Thyroid gland (tissue), 4 donors: ENCODE measurements around the gene CHM. TPM values are rescaled to one million over a fixed set of nuclear protein-coding genes. Genes with fewer than 3 reads are reported as not detected.

ENCODE experiments used
- DNase-seq, 2 donors: peaks; one replicate each; pipeline ENCODE4 v3.0.0-alpha.2; 2019
- H3K27ac ChIP-seq, 3 donors: fragments of 200-600 bp; sonication (generic); 1 replicate in 2 of 3; 2 replicates in 1 of 3; pipeline ENCODE4 v1.5.1; 2016 to 2019; ENCODE audit warnings: mild to moderate bottlenecking in 1 of 3, moderate library complexity in 1 of 3
- H3K27me3 ChIP-seq: fragments of 200-600 bp; sonication (generic); one replicate; pipeline ENCODE4 v1.5.1; 2019
- H3K36me3 ChIP-seq, 2 donors: fragments of 200-600 bp; sonication (generic); one replicate each; pipeline ENCODE4 v1.5.1; 2016 to 2019
- H3K4me1 ChIP-seq, 2 donors: fragments of 200-600 bp; sonication (generic); one replicate each; pipeline ENCODE4 v1.5.1; 2017 to 2019
- H3K4me3 ChIP-seq, 3 donors: fragments of 200-600 bp; sonication (generic); replicated peaks in 1 of 3; 1 replicate in 2 of 3; 2 replicates in 1 of 3; pipeline ENCODE4 v1.5.1; 2016; ENCODE audit warnings: mild to moderate bottlenecking in 1 of 3
- H3K9me3 ChIP-seq: fragments of 200-600 bp; sonication (generic); one replicate; pipeline ENCODE4 v1.5.1; 2017
- CTCF ChIP-seq, 6 experiments: fragments of 200-600 bp in 3 of 6; fragments of 450-650 bp in 3 of 6; sonication (generic) in 3 of 6; IDR thresholded peaks; one replicate each; pipeline ENCODE4 v1.5.1; 2016 to 2019; ENCODE audit warnings: antibody characterized with exemption in 6 of 6, mild to moderate bottlenecking in 2 of 6, inconsistent platforms in 1 of 6, moderate library complexity in 1 of 6
- POLR2A ChIP-seq, 2 donors: fragments of 450-650 bp; IDR thresholded peaks; one replicate each; pipeline ENCODE4 v1.6.1; 2017; ENCODE audit warnings: antibody characterized with exemption in 2 of 2, mild to moderate bottlenecking in 2 of 2, moderate library complexity in 1 of 2
- WGBS, 2 donors: methylation state at CpG; one replicate each; pipeline ENCODE4 v1.1.5; 2017; 5-methylcytosine and 5-hydroxymethylcytosine counted together
- intact Hi-C: fragments of 100-400 bp; cut with DNase I; formaldehyde crosslinking; loops from one replicate; pipeline ENCODE4 v1.15.1; 2023
- microRNA counts, 2 donors: library from miRNA; unstranded; fragments of <30 nt; microRNA quantifications; one replicate each; lab custom pipeline; 2016 to 2017
- microRNA-seq: library from miRNA; unstranded; fragments of <30 nt; microRNA quantifications from one replicate; pipeline ENCODE4, GENCODE V29; 2016
- small RNA-seq: library from RNA; depleted of rRNA; stranded (forward); fragments of <200 nt; gene quantifications from one replicate; pipeline ENCODE3, GENCODE V24; 2016
- total RNA-seq, 4 donors: library from RNA; depleted of rRNA; stranded (reverse); fragments of >200 nt; gene quantifications; one replicate each; pipeline ENCODE4 v1.2.3, GENCODE V29; 2016

Gene CHM
- total RNA-seq, 4 donors from 2014 or later: 25.1 to 33.6 (median 30.8) TPM

DNA sequence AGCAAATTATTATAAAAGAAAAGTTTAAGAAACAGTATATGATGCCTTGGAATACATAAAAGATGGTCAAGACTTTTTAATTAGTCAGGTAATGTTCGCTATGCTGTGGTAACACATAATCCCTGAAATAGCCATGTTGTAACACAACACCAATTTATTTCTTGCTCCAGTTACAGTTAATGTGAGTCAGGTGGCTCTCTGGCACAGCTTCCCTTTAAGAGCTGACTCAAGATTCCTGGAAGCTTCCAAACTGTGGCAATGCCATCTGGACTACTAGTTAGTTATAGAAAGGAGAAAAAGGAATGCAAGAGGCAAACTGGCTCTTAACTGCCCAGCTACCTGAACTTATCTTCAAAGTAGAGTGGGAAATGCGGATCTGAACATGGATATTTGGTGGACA, 210.5 kb downstream of the CHM start:
- Histone ChIP-seq H3K36me3 (no peaks in the 10 kb centered on the region), H3K27ac (no peak overlapping the region), H3K4me1 (no peaks in the 10 kb centered on the region), H3K27me3 (no peaks in the 10 kb centered on the region), H3K9me3 (no peaks in the 10 kb centered on the region), H3K4me3 (no peak overlapping the region)
- 89 to 90% methylated on average over 2 of the region's 2 CpGs for WGBS, 2 donors
- intact Hi-C loops: no loop called here
- DNase-seq: no peak
- no peak for TF ChIP-seq CTCF (IDR thresholded peaks at IDR 0.05)
- no peak for TF ChIP-seq POLR2A (IDR thresholded peaks at IDR 0.05)

GRCh38 chrX:85828771-85829170, 218.6 kb downstream of the CHM start:
- no peaks in the 10 kb centered on the region for H3K36me3 ChIP-seq
- H3K27ac ChIP-seq: no peak overlapping the region
- DNase-seq: no peak
- no peaks in the 10 kb centered on the region for H3K27me3 ChIP-seq
- intact Hi-C loops: no loop called here
- 84 to 91% methylated on average over 5 of the region's 5 CpGs for WGBS, 2 donors
- TF ChIP-seq POLR2A (IDR thresholded peaks at IDR 0.05) (no peak), CTCF (IDR thresholded peaks at IDR 0.05) (no peak)
- H3K4me3 ChIP-seq: no peak overlapping the region
- H3K9me3 ChIP-seq: no peaks in the 10 kb centered on the region
- no peaks in the 10 kb centered on the region for H3K4me1 ChIP-seq

DNA sequence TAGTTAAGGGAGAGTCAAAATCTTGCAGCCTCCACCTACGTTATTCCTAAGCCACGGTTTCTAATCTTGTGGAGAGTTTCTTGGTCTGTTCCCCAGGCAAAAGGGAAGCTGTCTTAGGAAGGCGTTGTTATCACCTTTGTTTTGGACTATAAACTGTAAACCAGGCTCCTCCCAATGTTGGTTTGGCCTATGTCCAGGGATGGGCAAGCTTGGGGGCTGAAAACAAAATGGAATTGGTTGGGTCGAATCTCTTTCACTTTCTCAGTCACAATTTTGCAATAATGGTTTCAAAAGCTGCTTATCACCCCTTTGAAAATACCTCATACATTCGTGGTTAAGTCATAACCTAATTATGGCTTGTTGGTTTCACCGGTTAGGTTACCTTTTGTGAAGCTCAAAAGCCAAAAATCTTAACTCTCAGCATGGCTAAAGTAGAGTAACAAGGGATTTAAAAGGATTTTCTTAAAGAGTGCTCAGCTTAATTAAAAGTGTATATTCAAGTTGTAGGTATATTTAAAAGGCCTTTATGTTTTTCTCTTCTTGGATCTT, 232.1 kb downstream of the CHM start:
- Histone ChIP-seq H3K4me3 (no peak overlapping the region), H3K27me3 (no peaks in the 10 kb centered on the region), H3K27ac (no peak overlapping the region), H3K36me3 (no peaks in the 10 kb centered on the region), H3K4me1 (no peaks in the 10 kb centered on the region), H3K9me3 (no peaks in the 10 kb centered on the region)
- intact Hi-C loops: no loop called here
- no peak for TF ChIP-seq POLR2A (IDR thresholded peaks at IDR 0.05)
- no peak for TF ChIP-seq CTCF (IDR thresholded peaks at IDR 0.05)
- no peak for DNase-seq
- 66 to 73% methylated on average over 6 of the region's 6 CpGs for WGBS, 2 donors

MicroRNAs within 50 kb of the gene (microRNA counts, 767-probe panel; counts per million panel counts)
- microRNA hsa-miR-1321 (lab: Ali Mortazavi, UCI) (0 to 1,899 counts per million in 2 donors), microRNA hsa-miR-361-3p (lab: Ali Mortazavi, UCI) (2,719 to 4,640 counts per million in 2 donors), microRNA hsa-miR-361-5p (lab: Ali Mortazavi, UCI) (3,506 to 6,253 counts per million in 2 donors)

Small RNA genes lying within 50 kb of the gene (microRNA-seq; reads per million reads assigned to microRNA genes)
- gene MIR1321: not detected
- 4,474 reads per million, percentile 90 among the genes with 10 or more reads in this experiment for gene MIR361

Small RNA genes lying within 50 kb of the gene (small RNA-seq; reads per million reads assigned to genes)
- gene AL022401.1 (not detected), gene MIR361 (16.2 reads per million, percentile 94 among the genes with 10 or more reads in this experiment), gene NDUFA5P7 (not detected), gene RF00019 (not detected)

Other genes with a start within 250 kb of the CHM start
- under 1 TPM in 3 of 4 donors, not detected in 1; 0.13 to 0.54 (median 0.33) TPM for gene DACH2, start 100.9 kb upstream of the CHM start, total RNA-seq